ENCODE measurements around the gene RNU2-63P. TPM values are rescaled to one million over a fixed set of nuclear protein-coding genes. Genes with fewer than 3 reads are reported as not detected.
"Not testable (repeated sequence)": the region's sequence is repeated elsewhere in the genome, so short reads cannot be mapped to it uniquely, and the experiment has no call there.

The RNU2-63P gene
- total RNA-seq, 1 donor from 2014 or later: not detected

GRCh38 chr2:88028931-88029330 lies 12.6 kb upstream of the RNU2-63P start:
- no peak for DNase-seq

GRCh38 chr2:88027697-88028389 lies 11.5 kb upstream of the RNU2-63P start:
- no peak for DNase-seq

- DNase-seq: no peak
Measured at GRCh38 chr2:88024509-88024908, 8.2 kb upstream of the RNU2-63P start.

- no peak for DNase-seq
Measured at GRCh38 chr2:88022669-88022921, 6.2 kb upstream of the RNU2-63P start.

GRCh38 chr2:88019985-88020384 lies 3.6 kb upstream of the RNU2-63P start:
- no peak for DNase-seq

- no peak for DNase-seq
Measured at GRCh38 chr2:88018909-88019308, 2.6 kb upstream of the RNU2-63P start.

GRCh38 chr2:88018077-88018805 lies 1.9 kb upstream of the RNU2-63P start:
- DNase-seq: not testable (repeated sequence)

GRCh38 chr2:88017780-88018038 lies 1.4 kb upstream of the RNU2-63P start:
- DNase-seq: not testable (repeated sequence)

- DNase-seq: peak; percentile 17
Measured at GRCh38 chr2:88016960-88017779, 823 bp upstream of the RNU2-63P start.

- DNase-seq: peak; percentile 73
Measured at GRCh38 chr2:88011011-88011410, 5.3 kb downstream of the RNU2-63P start.

- DNase-seq: no peak
Measured at GRCh38 chr2:88010136-88010535, 6.2 kb downstream of the RNU2-63P start.

- DNase-seq: no peak
Measured at GRCh38 chr2:88006912-88007439, 9.4 kb downstream of the RNU2-63P start.

GRCh38 chr2:88005776-88006175 lies 10.6 kb downstream of the RNU2-63P start:
- no peak for DNase-seq

- peak; percentile 36 for DNase-seq
Measured at GRCh38 chr2:88003074-88003755, 13.1 kb downstream of the RNU2-63P start.

GRCh38 chr2:88002359-88002707 lies 14.0 kb downstream of the RNU2-63P start:
- no peak for DNase-seq

- not testable (repeated sequence) for DNase-seq
Measured at GRCh38 chr2:88000474-88000873, 15.9 kb downstream of the RNU2-63P start.

- no peak for DNase-seq
Measured at GRCh38 chr2:87996570-87996969, 19.8 kb downstream of the RNU2-63P start.

- DNase-seq: no peak
Measured at GRCh38 chr2:87995756-87996155, 20.6 kb downstream of the RNU2-63P start.

GRCh38 chr2:87994304-87994850 lies 22.0 kb downstream of the RNU2-63P start:
- DNase-seq: not testable (repeated sequence)

GRCh38 chr2:87992569-87992968 lies 23.8 kb downstream of the RNU2-63P start:
- not testable (repeated sequence) for DNase-seq

GRCh38 chr2:87987473-87987872 lies 28.9 kb downstream of the RNU2-63P start:
- DNase-seq: not testable (repeated sequence)

GRCh38 chr2:87985902-87986301 lies 30.4 kb downstream of the RNU2-63P start:
- not testable (repeated sequence) for DNase-seq

Measured in tongue (tissue), 2 donors.